ENCODE data around the gene MICAL3. TPM values are rescaled to one million over a fixed set of nuclear protein-coding genes. Genes with fewer than 3 reads are reported as not detected.

MICAL3 gene
- polyA plus RNA-seq, 2 of the 4 experiments (the other 2 are of a cell fraction): 20.5 to 30.1 TPM

- TF ChIP-seq NPAS2 (CRISPR knock-in tag; IDR thresholded peaks at IDR 0.05; ENCODE audit: borderline replicate concordance): no peak
- no peak for TF ChIP-seq JUNB (IDR thresholded peaks at IDR 0.05)
- TF ChIP-seq ZC3H11A (IDR thresholded peaks at IDR 0.05): no peak
- TF ChIP-seq ESRRA (IDR thresholded peaks at IDR 0.05; ENCODE audit: borderline replicate concordance, low read length): no peak
- TF ChIP-seq HES2 (IDR thresholded peaks at IDR 0.05): no peak
- no peak for TF ChIP-seq ZFP36 (IDR thresholded peaks at IDR 0.05; ENCODE audit: borderline replicate concordance, partially characterized antibody)
- TF ChIP-seq HDAC2 (IDR thresholded peaks at IDR 0.05): no peak
- TF ChIP-seq REST (IDR thresholded peaks at IDR 0.05): no peak
- no peak for TF ChIP-seq FOXS1 (CRISPR knock-in tag; IDR thresholded peaks at IDR 0.05)
- TF ChIP-seq HEYL (CRISPR knock-in tag; IDR thresholded peaks at IDR 0.05): no peak
- no peak for TF ChIP-seq TP53 (CRISPR knock-in tag; IDR thresholded peaks at IDR 0.05)
- no peak for TF ChIP-seq EHMT2 (IDR thresholded peaks at IDR 0.05; ENCODE audit: low read depth)
- TF ChIP-seq JUN (IDR thresholded peaks at IDR 0.05): no peak
- no peak for TF ChIP-seq RARB (CRISPR knock-in tag; IDR thresholded peaks at IDR 0.05)
- TF ChIP-seq RNF2 (IDR thresholded peaks at IDR 0.05; ENCODE audit: borderline replicate concordance, low read depth): no peak
- Histone ChIP-seq H3K4me1 (peaks cover 45% of the 10 kb centered on the region), H3K27ac (peak overlapping the region; percentile 70 to 72; a peak in 5 of 6 replicates), H3K4me2 (peak overlapping the region; percentile 72), H3K9me3 (no peaks in the 10 kb centered on the region), H3K4me3 (no peak overlapping the region)
- ATAC-seq (no peak), DNase-seq (ENCODE audit: low read depth in 1 of 2, low spot score in 1 of 2) (no peak), FAIRE-seq (no peak)
- CTCF ChIA-PET: interaction anchor here (0.5 to 1.6 kb wide), 2 partner anchors 121 to 207 kb away, joined by 3 to 7 read pairs; no protein-coding TSS in a partner anchor
- WGBS (ENCODE audit: missing lambda C conversion rate): 72% methylated on average over 8 of the region's 8 CpGs
- POLR2A ChIA-PET: no interaction called here
These were observed 69.3 kb downstream of the MICAL3 start for GRCh38 chr22:17954860-17955587.

- DNase-seq (ENCODE audit: low read depth in 1 of 2, low spot score in 1 of 2): peak in 1 of 2 experiments; percentile 52
- FAIRE-seq: no peak
- peak in 1 of 2 experiments; percentile 74; a peak in 3 of 6 replicates for ATAC-seq
- Histone ChIP-seq H3K4me3 (no peak overlapping the region), H3K9me3 (no peaks in the 10 kb centered on the region), H3K27ac (peak overlapping the region; percentile 70 to 72; a peak in 5 of 6 replicates), H3K4me2 (peak overlapping the region; percentile 72), H3K4me1 (peaks cover 45% of the 10 kb centered on the region)
- no peak for TF ChIP-seq ZC3H11A (IDR thresholded peaks at IDR 0.05)
- no peak for TF ChIP-seq TFCP2L1 (CRISPR knock-in tag; IDR thresholded peaks at IDR 0.05)
- TF ChIP-seq RCOR1 (IDR thresholded peaks at IDR 0.05; ENCODE audit: low read depth, low read length): no peak
- TF ChIP-seq RFX5 (IDR thresholded peaks at IDR 0.05): no peak
- no peak for TF ChIP-seq HOXA7 (CRISPR knock-in tag; IDR thresholded peaks at IDR 0.05)
- TF ChIP-seq EHF (CRISPR knock-in tag; IDR thresholded peaks at IDR 0.05): no peak
- no peak for TF ChIP-seq FOXS1 (CRISPR knock-in tag; IDR thresholded peaks at IDR 0.05)
- TF ChIP-seq SMC3 (IDR thresholded peaks at IDR 0.05): no peak
- TF ChIP-seq SREBF2 (IDR thresholded peaks at IDR 0.05): no peak
- no peak for TF ChIP-seq PBX3 (IDR thresholded peaks at IDR 0.05)
- no peak for TF ChIP-seq EHMT2 (IDR thresholded peaks at IDR 0.05; ENCODE audit: low read depth)
- TF ChIP-seq CBX2 (IDR thresholded peaks at IDR 0.05; ENCODE audit: borderline replicate concordance, low read depth): no peak
- no peak for TF ChIP-seq KDM1A (IDR thresholded peaks at IDR 0.05; ENCODE audit: low read depth)
- no peak for TF ChIP-seq ATOH8 (CRISPR knock-in tag; IDR thresholded peaks at IDR 0.05; ENCODE audit: low read depth)
- no peak for TF ChIP-seq HES2 (IDR thresholded peaks at IDR 0.05)
- TF ChIP-seq MAX (IDR thresholded peaks at IDR 0.05): no peak
- no peak for TF ChIP-seq E2F6 (IDR thresholded peaks at IDR 0.05; ENCODE audit: borderline replicate concordance, low read depth)
- no peak for TF ChIP-seq EP300 (IDR thresholded peaks at IDR 0.05)
- no peak for TF ChIP-seq BHLHE40 (IDR thresholded peaks at IDR 0.05; ENCODE audit: low read depth, low read length)
- no peak for TF ChIP-seq TP53 (CRISPR knock-in tag; IDR thresholded peaks at IDR 0.05)
- WGBS (ENCODE audit: missing lambda C conversion rate): 59% methylated on average over 10 of the region's 10 CpGs
- ChIA-PET POLR2A (no interaction called here), CTCF (interaction anchor here (1.6 kb wide), 1 partner anchor 122 kb away, joined by 7 read pairs; no protein-coding TSS in a partner anchor)
These were observed 70.0 kb downstream of the MICAL3 start for GRCh38 chr22:17954200-17954859.
